LNCaP clone FGC (cell line): ENCODE measurements around the gene PPP1R12A.

Experiments
- DNase-seq: peaks from one replicate; pipeline ENCODE4 v3.0.0-alpha.2; 2011; ENCODE audit warnings: low read depth
- H3K4me3 ChIP-seq: 2 replicates; pipeline ENCODE4 v1.5.1; 2011; ENCODE audit warnings: mild to moderate bottlenecking, low read depth, low read length, control low read depth
- CTCF ChIP-seq: IDR thresholded peaks from 2 replicates; pipeline ENCODE4 v1.5.1; 2012; ENCODE audit warnings: mild to moderate bottlenecking; ENCODE audit not compliant: control insufficient read depth, insufficient read depth; ENCODE audit errors: extremely low read depth

PPP1R12A gene

GRCh38 chr12:79765157-79765556 lies 169.7 kb downstream of the PPP1R12A start:
- TF ChIP-seq CTCF: no peak
- H3K4me3 ChIP-seq: no peak overlapping the region

GRCh38 chr12:79764641-79765040 lies 170.3 kb downstream of the PPP1R12A start:
- DNase-seq: no peak
- no peak overlapping the region for H3K4me3 ChIP-seq
- TF ChIP-seq CTCF: no peak

More at GRCh38 chr12:79765157-79765556, 169.7 kb downstream of the PPP1R12A start:
- no peak for DNase-seq

GRCh38 chr12:79763766-79764452 lies 171.0 kb downstream of the PPP1R12A start:
- TF ChIP-seq CTCF: no peak
- no peak overlapping the region for H3K4me3 ChIP-seq
- no peak for DNase-seq

- no peak overlapping the region for H3K4me3 ChIP-seq
- no peak for TF ChIP-seq CTCF
- DNase-seq: no peak
Observed at GRCh38 chr12:79761341-79761740, 173.6 kb downstream of the PPP1R12A start.

- DNase-seq: no peak
- TF ChIP-seq CTCF: no peak
- no peak overlapping the region for H3K4me3 ChIP-seq
Observed at GRCh38 chr12:79747274-79747673, 187.6 kb downstream of the PPP1R12A start.

- TF ChIP-seq CTCF: peak; percentile 64
- no peak overlapping the region for H3K4me3 ChIP-seq
- peak; percentile 43 for DNase-seq
Observed at GRCh38 chr12:79737875-79738718, 196.8 kb downstream of the PPP1R12A start.
